Cardiac fibroblast (primary cell): ENCODE data around the gene TF.

Source experiments
- DNase-seq, 2 donors: peaks; one replicate each; pipeline versions ENCODE4 v3.0.0 to v3.0.0-alpha.2; 2010; ENCODE audit warnings: low read depth in 2 of 2
- H3K4me3 ChIP-seq, 2 donors: replicated peaks in 1 of 2; 1 replicate in 1 of 2; 2 replicates in 1 of 2; pipeline ENCODE4 v1.5.1; 2011; ENCODE audit warnings: low read depth in 2 of 2, low read length in 2 of 2, mild to moderate bottlenecking in 2 of 2, moderate library complexity in 1 of 2
- TF ChIP-seq, protein P1 (sequence below): IDR thresholded peaks from one replicate; pipeline ENCODE4 v1.5.1; 2011; ENCODE audit warnings: low read depth, mild to moderate bottlenecking, low read length, inconsistent platforms

TF gene

DNA sequence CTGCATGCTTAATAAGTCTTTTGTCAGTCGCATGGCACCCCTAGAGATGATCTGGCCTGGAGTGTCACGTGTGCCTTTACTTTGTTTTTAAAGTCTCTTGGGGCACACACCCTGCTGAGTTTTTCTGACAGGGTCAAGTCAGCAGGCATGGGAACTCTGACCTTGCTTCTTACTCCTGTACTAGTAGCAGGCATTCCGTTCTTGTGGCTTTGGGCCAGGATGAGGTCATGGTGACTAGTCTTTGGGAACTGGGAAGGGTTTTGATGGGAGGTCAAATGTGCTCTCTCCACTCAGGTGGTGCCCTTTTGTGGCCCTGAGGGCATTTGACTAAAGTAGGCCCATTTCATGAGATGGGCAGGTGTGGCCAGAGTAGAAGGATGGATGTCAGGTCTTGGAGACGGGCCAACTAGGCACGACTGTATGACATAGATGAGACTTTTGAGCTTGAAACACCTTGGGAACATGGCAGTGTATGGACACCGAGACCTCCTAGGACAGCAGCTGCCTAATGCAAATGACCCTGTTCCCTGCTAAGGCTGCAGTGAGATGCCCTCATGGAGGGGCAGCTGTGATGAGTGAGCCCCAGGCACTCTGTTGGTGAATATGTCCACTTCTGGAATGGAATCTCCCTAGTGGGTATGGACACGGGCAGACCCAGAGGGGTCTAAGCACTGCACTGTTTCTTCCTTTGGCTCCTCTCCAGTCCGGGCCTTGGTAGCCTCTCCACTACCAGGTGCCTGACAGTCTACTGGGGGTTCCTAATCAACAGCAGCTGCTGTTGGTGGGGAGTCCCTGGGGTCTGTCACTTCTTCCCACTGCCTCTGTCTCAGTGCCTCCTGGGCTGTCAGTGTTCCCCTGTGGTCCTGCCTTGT, 75.8 kb downstream of the TF start:
- TF ChIP-seq, protein P1, sequence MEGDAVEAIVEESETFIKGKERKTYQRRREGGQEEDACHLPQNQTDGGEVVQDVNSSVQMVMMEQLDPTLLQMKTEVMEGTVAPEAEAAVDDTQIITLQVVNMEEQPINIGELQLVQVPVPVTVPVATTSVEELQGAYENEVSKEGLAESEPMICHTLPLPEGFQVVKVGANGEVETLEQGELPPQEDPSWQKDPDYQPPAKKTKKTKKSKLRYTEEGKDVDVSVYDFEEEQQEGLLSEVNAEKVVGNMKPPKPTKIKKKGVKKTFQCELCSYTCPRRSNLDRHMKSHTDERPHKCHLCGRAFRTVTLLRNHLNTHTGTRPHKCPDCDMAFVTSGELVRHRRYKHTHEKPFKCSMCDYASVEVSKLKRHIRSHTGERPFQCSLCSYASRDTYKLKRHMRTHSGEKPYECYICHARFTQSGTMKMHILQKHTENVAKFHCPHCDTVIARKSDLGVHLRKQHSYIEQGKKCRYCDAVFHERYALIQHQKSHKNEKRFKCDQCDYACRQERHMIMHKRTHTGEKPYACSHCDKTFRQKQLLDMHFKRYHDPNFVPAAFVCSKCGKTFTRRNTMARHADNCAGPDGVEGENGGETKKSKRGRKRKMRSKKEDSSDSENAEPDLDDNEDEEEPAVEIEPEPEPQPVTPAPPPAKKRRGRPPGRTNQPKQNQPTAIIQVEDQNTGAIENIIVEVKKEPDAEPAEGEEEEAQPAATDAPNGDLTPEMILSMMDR, result no peak
- no peak overlapping the region for H3K4me3 ChIP-seq
- DNase-seq, result peak; percentile 38 to 67

DNA sequence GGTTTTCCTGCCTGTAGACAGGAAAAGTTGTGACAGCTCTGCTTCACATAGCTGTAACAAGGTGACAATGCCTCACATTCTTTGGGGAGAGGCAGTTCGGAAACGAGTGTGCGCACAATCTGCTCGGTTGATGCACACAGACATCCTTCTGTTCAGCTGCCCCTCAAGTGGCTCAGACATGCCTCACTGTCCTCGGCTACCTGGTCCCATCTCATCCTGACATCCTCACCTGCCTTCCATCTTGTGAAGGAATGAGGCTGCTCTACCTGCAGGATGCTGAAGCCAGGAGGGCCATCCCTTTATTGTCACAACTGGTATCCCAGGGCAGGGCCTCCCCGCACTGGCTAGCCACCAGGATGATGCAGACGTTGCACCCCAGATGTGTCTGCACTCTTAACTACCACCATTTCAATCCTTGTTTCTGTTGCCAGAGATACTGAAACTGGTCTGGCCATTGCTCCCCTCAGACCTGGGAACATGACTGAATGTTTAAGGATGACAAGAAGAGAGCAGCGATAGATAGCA, 78.8 kb downstream of the TF start:
- no peak for DNase-seq
- H3K4me3 ChIP-seq, result no peak overlapping the region
- TF ChIP-seq, protein P1, result no peak

DNA sequence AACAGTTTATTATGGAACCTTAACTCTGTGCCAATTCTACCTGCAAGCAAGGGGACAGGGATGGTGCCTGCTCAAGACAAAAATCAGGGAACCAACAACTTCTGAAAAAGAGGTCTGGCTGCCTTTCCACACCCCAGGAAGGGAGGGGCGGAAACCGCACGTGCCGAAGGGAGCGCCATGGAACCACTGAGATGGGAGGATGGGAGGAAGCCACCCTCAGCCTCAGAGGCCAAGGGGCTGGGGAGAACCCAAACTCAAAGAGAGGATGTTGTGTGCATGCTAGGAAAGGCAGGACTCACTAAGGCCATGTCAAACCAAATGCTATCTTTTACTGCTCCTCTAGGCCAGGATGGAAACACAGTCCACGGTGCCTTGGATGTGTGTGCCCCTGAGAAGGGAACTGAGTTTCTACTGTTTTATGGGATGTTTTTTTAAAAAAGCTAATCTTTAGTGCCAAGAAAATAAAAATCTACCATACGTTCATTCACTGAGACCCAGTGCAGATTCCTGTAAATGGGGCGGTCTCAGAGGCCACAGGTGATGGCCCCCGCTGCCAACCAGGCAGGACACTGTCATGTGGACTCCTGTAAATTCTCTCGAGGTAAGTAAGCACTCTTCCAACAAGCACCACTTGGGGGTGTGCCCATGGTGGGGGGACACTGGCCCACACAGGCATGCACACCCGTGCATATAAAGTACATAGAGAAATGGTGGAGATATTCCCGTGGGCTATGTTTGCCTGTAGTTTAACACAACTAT, 80.0 kb downstream of the TF start:
- no peak for DNase-seq
- H3K4me3 ChIP-seq, result no peak overlapping the region
- TF ChIP-seq, protein P1, result no peak

DNA sequence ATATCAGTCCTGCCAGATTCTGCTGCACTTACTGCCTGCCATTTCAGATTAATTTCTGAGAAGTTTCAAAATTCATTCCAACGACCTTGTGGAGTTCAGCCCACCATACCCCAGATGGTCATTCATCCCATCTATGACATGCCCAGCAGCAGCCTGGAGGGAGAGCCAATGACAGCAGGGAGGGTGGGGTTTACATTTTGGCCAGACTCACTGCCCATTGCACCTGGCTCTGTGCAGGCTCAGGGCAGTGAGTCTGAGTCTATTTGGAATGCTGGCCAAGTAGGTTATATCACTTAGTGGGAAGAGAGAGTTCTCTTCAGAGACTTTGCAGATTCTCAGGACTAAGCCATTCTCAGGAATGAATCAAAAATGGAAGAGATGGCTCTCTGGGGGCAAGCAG, 80.9 kb downstream of the TF start:
- TF ChIP-seq, protein P1, result no peak

DNA sequence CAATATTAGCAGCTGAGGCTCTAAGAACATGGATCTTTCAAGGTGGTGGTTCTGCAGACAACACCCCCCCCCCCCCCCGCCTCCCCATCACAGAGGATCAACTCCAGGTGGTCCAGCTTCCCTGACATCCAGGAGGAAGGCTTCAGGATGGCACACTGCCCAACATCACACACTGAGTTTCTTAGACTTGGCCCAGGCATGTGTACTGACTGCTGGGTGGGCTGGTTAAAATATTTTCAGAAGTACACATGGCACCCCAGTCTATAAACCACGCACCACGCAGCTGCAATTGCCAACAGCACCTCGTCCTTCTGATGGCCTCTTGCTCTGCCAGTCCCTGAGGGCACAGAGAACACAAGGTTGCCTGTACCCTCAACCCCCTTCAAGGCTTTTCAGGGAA, 81.5 kb downstream of the TF start:
- TF ChIP-seq, protein P1, result no peak
- H3K4me3 ChIP-seq, result no peak overlapping the region
- no peak for DNase-seq

More for the DNA sequence above, 80.9 kb downstream of the TF start:
- no peak for DNase-seq
- no peak overlapping the region for H3K4me3 ChIP-seq

DNA sequence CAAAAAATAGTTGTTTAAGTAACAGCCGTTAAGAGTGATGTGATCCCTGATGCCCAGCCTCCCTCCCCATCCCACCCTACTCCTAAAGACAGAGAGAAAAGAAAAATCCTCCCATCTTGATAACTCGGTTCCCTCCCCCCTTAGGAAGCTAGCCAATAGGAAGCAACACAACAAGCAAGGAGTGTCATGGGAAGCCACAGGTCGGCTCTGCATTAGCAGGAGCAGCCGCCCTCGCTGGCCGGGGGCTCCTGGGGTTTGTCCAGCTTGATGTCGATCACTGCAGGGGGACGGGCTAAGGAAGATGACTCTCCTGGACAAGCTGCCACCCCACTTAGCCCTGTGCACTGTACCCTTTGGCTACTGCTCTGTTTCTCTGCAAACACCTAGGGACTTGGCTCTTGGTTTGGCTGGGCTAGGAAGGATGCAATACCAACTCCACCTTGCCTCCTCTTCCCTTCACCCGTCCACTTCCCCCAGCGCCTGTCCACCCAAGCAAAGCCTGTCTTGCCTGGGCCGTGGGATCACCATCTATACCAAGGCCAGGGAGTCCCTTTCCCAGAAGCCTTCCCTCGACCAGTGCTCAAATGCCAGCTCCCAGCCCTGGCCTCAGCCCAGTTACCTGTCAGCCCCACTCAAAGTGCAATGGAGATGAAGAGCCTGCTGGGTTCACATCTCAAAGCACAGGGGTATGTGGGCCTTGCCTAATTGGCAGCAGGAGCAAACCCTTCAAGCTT, 82.5 kb downstream of the TF start:
- H3K4me3 ChIP-seq, result no peak overlapping the region
- TF ChIP-seq, protein P1, result no peak
- DNase-seq, result no peak
